RWPE1 (cell line): ENCODE measurements around the gene TMEM108.

Source experiments
- CTCF ChIA-PET: fragments of 350-600 bp; sonication (Branson Sonifier 250); formaldehyde crosslinking; extraction: SDS; loops from one replicate; lab custom pipeline; 2021; lab: Yijun Ruan, JAX
- POLR2A ChIA-PET: fragments of 400-600 bp; formaldehyde crosslinking; extraction: SDS; loops from one replicate; lab custom pipeline; 2020; ENCODE audit warnings: antibody characterized with exemption; ENCODE audit not compliant: low non-redundant PET; lab: Yijun Ruan, JAX
- DNase-seq: peaks from one replicate; pipeline ENCODE4 v3.0.0; 2012; ENCODE audit warnings: low spot score
- H3K27ac ChIP-seq: fragments of 450-650 bp; 2 replicates; pipeline ENCODE4 v1.5.1; 2017
- TF ChIP-seq, protein P1 (sequence below): fragments of 450-650 bp; conservative IDR thresholded peaks from 2 replicates; pipeline ENCODE4 v1.5.1; 2017; ENCODE audit warnings: low read depth, mild to moderate bottlenecking

Gene TMEM108

GRCh38 chr3:133138017-133138416 lies 99.8 kb downstream of the TMEM108 start:
- POLR2A ChIA-PET = no interaction called here
- CTCF ChIA-PET = no interaction called here
- no peak for DNase-seq
- H3K27ac ChIP-seq = no peak overlapping the region
- TF ChIP-seq, protein P1, sequence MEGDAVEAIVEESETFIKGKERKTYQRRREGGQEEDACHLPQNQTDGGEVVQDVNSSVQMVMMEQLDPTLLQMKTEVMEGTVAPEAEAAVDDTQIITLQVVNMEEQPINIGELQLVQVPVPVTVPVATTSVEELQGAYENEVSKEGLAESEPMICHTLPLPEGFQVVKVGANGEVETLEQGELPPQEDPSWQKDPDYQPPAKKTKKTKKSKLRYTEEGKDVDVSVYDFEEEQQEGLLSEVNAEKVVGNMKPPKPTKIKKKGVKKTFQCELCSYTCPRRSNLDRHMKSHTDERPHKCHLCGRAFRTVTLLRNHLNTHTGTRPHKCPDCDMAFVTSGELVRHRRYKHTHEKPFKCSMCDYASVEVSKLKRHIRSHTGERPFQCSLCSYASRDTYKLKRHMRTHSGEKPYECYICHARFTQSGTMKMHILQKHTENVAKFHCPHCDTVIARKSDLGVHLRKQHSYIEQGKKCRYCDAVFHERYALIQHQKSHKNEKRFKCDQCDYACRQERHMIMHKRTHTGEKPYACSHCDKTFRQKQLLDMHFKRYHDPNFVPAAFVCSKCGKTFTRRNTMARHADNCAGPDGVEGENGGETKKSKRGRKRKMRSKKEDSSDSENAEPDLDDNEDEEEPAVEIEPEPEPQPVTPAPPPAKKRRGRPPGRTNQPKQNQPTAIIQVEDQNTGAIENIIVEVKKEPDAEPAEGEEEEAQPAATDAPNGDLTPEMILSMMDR = no peak

GRCh38 chr3:133152056-133152455 lies 113.9 kb downstream of the TMEM108 start:
- TF ChIP-seq, protein P1 = no peak
- no peak for DNase-seq
- ChIA-PET POLR2A (no interaction called here), CTCF (no interaction called here)
- H3K27ac ChIP-seq = no peak overlapping the region

GRCh38 chr3:133152681-133153220 lies 114.6 kb downstream of the TMEM108 start:
- TF ChIP-seq, protein P1 = no peak
- ChIA-PET POLR2A (no interaction called here), CTCF (no interaction called here)
- DNase-seq = no peak
- no peak overlapping the region for H3K27ac ChIP-seq

DNA sequence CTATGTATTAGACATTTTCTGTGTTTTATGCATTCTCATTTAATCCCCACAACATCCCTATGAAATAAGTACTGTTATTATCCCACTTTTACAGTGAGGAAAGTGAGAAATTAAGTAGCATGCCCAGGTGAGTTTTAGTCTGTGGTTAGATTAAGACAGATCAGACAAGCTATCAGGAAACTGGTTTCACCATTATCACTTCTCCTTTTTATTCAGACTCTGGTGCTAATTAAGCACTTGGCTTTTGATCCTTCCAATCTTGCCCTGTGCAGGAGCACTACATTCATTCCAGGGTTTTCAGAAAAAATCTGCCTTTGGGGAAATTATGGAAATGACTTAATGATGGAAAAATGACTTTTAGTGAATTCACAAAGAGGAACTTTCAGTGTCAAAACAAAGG lies 115.2 kb downstream of the TMEM108 start:
- ChIA-PET CTCF (no interaction called here), POLR2A (no interaction called here)
- no peak for DNase-seq
- no peak overlapping the region for H3K27ac ChIP-seq
- TF ChIP-seq, protein P1 = no peak

GRCh38 chr3:133157716-133158115 lies 119.5 kb downstream of the TMEM108 start:
- TF ChIP-seq, protein P1 = no peak
- ChIA-PET CTCF (no interaction called here), POLR2A (no interaction called here)
- no peak overlapping the region for H3K27ac ChIP-seq
- DNase-seq = no peak

DNA sequence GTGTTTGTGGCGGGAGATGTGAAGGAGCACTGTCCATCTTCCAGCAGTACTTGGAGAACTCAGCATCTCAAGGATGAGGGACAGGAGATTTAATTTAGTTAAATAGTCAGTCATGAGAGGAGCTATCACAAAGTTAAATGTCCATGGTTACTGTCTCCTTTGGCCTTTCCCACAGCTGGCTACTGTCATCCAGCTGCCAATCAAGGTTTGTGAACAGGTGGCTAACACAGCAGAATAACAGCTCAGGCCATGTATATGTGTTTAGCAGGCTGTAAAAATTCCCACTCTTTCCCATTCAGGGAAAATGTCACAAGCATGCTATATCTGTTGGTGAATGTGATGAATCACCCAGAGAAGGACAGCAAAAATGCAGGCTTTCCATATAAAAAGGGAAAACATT lies 120.5 kb downstream of the TMEM108 start:
- DNase-seq = no peak
- ChIA-PET POLR2A (no interaction called here), CTCF (no interaction called here)
- no peak overlapping the region for H3K27ac ChIP-seq
- TF ChIP-seq, protein P1 = no peak
